Osteoblast (primary cell): ENCODE measurements around the gene RNF17. TPM values are rescaled to one million over a fixed set of nuclear protein-coding genes. Genes with fewer than 3 reads are reported as not detected.
"Not testable (repeated sequence)": the region's sequence is repeated elsewhere in the genome, so short reads cannot be mapped to it uniquely, and the experiment has no call there.

ENCODE experiments used
- DNase-seq: peaks from one replicate; pipeline ENCODE4 v3.0.0; 2011; ENCODE audit warnings: low spot score, mixed read lengths; ENCODE audit not compliant: insufficient read length; ENCODE audit errors: missing footprints
- H2AFZ ChIP-seq: 2 replicates; pipeline ENCODE4 v1.6.0; 2011; ENCODE audit warnings: mild to moderate bottlenecking, low read length
- H3K27ac ChIP-seq: 2 replicates; pipeline ENCODE4 v1.5.1; 2011; ENCODE audit warnings: mild to moderate bottlenecking, low read depth, low read length, moderate library complexity
- H3K27me3 ChIP-seq: 2 replicates; pipeline ENCODE4 v1.6.0; 2012; ENCODE audit warnings: mild to moderate bottlenecking, control low read depth, inconsistent platforms, low read length, moderate library complexity; ENCODE audit not compliant: insufficient read depth
- H3K36me3 ChIP-seq: 2 replicates; pipeline ENCODE4 v1.5.1; 2011; ENCODE audit warnings: mild to moderate bottlenecking, low read length, control low read depth, moderate library complexity; ENCODE audit not compliant: insufficient read depth
- H3K4me1 ChIP-seq: 2 replicates; pipeline ENCODE4 v1.5.1; 2011; ENCODE audit warnings: mild to moderate bottlenecking, low read length, control low read depth, moderate library complexity; ENCODE audit not compliant: insufficient read depth
- H3K4me2 ChIP-seq: 2 replicates; pipeline ENCODE4 v1.6.0; 2011; ENCODE audit warnings: mild to moderate bottlenecking, low read length; ENCODE audit not compliant: insufficient read depth
- H3K4me3 ChIP-seq: fragments of 200-600 bp; sonication (generic); 3 replicates; pipeline ENCODE4 v1.5.1; 2012; ENCODE audit warnings: mild to moderate bottlenecking, low read length, inconsistent platforms; ENCODE audit not compliant: insufficient read depth
- H3K79me2 ChIP-seq: 2 replicates; pipeline ENCODE4 v1.6.0; 2012; ENCODE audit warnings: mild to moderate bottlenecking, low read length, control low read depth, inconsistent platforms; ENCODE audit not compliant: insufficient read depth
- H3K9me3 ChIP-seq: 2 replicates; pipeline ENCODE4 v1.5.1; 2011; ENCODE audit warnings: low read depth, low read length, control low read depth
- H4K20me1 ChIP-seq: 2 replicates; pipeline ENCODE4 v1.6.0; 2012; ENCODE audit warnings: mild to moderate bottlenecking, low read length, control low read depth; ENCODE audit not compliant: insufficient read depth
- total RNA-seq: library from RNA; depleted of rRNA; stranded (reverse); fragments of >200 nt; gene quantifications from 2 replicates; pipeline ENCODE4 v1.2.3, GENCODE V29; 2012
- TF ChIP-seq, protein P1 (sequence below): IDR thresholded peaks from 2 replicates; pipeline ENCODE4 v1.5.1; 2011; ENCODE audit warnings: mild to moderate bottlenecking, low read depth, low read length, moderate library complexity; ENCODE audit errors: extremely low read depth

Gene RNF17
- total RNA-seq, 1 donor = not detected

DNA sequence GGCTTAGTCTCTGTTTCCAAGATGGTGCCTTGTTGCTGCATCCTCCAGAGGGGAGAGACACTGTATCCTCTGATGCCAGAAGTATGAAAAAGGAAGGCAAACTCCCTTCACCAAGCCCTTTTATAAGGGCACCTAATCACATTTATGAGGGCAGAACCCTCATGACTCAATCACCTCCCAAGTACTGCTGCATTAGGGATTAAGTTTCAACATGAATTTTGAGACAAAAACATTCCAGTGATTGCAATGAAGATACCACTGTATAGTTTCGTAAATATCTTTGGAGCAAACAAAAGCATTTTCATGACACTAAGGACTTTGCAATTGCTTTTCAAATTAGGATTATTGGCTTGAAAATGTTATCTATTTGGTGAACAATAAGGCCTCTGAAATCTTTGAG, 63.8 kb downstream of the RNF17 start:
- no peaks in the 10 kb centered on the region for H3K27me3 ChIP-seq
- H4K20me1 ChIP-seq = no peaks in the 10 kb centered on the region
- H3K27ac ChIP-seq = no peak overlapping the region
- no peaks in the 10 kb centered on the region for H3K36me3 ChIP-seq
- H3K9me3 ChIP-seq = no peaks in the 10 kb centered on the region
- H3K4me1 ChIP-seq = no peaks in the 10 kb centered on the region
- TF ChIP-seq, protein P1, sequence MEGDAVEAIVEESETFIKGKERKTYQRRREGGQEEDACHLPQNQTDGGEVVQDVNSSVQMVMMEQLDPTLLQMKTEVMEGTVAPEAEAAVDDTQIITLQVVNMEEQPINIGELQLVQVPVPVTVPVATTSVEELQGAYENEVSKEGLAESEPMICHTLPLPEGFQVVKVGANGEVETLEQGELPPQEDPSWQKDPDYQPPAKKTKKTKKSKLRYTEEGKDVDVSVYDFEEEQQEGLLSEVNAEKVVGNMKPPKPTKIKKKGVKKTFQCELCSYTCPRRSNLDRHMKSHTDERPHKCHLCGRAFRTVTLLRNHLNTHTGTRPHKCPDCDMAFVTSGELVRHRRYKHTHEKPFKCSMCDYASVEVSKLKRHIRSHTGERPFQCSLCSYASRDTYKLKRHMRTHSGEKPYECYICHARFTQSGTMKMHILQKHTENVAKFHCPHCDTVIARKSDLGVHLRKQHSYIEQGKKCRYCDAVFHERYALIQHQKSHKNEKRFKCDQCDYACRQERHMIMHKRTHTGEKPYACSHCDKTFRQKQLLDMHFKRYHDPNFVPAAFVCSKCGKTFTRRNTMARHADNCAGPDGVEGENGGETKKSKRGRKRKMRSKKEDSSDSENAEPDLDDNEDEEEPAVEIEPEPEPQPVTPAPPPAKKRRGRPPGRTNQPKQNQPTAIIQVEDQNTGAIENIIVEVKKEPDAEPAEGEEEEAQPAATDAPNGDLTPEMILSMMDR = no peak
- H3K79me2 ChIP-seq = no peaks in the 10 kb centered on the region
- H3K4me2 ChIP-seq = no peak overlapping the region
- no peak overlapping the region for H3K4me3 ChIP-seq
- no peak overlapping the region for H2AFZ ChIP-seq
- DNase-seq = no peak

DNA sequence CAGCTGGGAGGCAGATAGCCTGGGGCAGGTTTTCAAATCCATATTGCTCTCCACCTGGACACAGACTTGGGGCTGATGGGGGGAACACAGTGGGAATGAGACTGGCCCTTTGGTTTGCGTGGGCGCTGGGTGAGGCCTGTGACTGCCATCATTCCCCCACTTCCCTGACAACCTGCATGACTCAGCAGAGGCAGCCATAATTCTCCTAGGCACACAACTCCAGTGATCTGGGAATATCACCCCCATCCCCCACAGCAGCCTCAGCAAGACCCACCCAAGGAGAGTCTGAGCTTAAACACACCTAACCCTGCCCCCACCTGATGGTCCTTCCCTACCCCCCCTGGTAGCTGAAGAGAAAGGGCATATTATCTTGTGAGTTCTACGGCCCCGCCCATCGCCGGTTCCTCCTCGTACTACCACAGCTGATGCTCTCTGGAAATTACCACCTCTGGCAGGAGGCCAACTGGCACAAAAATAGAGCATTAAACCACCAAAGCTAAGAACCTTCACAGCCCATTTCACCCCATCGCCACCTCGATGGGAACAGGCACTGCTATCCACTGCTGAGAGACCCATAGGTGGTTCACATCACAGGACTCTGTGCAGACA, 71.0 kb downstream of the RNF17 start:
- H3K4me1 ChIP-seq = no peaks in the 10 kb centered on the region
- H3K9me3 ChIP-seq = no peaks in the 10 kb centered on the region
- H3K4me3 ChIP-seq = no peak overlapping the region
- H2AFZ ChIP-seq = no peak overlapping the region
- H3K4me2 ChIP-seq = no peak overlapping the region
- no peak for DNase-seq
- H3K27ac ChIP-seq = no peak overlapping the region
- no peaks in the 10 kb centered on the region for H3K36me3 ChIP-seq
- TF ChIP-seq, protein P1 = no peak
- no peaks in the 10 kb centered on the region for H3K79me2 ChIP-seq
- H4K20me1 ChIP-seq = no peaks in the 10 kb centered on the region
- H3K27me3 ChIP-seq = no peaks in the 10 kb centered on the region

DNA sequence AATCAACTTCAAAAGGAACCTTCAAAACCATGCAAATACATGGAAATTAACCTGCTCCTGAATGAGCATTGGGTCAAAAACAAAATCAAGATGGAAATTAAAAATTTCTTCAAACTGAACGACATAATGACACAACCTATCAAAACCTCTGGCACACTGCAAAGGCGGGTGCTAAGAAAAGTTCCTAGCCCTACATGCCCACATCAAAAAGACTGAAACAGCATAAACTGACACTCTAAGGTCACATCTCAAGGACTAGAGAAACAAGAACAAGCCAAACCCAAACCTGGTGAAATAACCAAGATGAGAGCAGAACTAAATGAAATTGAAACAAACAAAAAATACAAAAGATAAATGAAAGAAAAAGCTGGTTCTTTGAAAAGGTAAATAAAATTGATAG, 73.6 kb downstream of the RNF17 start:
- not testable (repeated sequence) for H3K79me2 ChIP-seq, H3K27me3 ChIP-seq, H4K20me1 ChIP-seq, DNase-seq, H3K27ac ChIP-seq, H2AFZ ChIP-seq, H3K36me3 ChIP-seq, H3K4me2 ChIP-seq, H3K4me1 ChIP-seq, H3K9me3 ChIP-seq, H3K4me3 ChIP-seq

DNA sequence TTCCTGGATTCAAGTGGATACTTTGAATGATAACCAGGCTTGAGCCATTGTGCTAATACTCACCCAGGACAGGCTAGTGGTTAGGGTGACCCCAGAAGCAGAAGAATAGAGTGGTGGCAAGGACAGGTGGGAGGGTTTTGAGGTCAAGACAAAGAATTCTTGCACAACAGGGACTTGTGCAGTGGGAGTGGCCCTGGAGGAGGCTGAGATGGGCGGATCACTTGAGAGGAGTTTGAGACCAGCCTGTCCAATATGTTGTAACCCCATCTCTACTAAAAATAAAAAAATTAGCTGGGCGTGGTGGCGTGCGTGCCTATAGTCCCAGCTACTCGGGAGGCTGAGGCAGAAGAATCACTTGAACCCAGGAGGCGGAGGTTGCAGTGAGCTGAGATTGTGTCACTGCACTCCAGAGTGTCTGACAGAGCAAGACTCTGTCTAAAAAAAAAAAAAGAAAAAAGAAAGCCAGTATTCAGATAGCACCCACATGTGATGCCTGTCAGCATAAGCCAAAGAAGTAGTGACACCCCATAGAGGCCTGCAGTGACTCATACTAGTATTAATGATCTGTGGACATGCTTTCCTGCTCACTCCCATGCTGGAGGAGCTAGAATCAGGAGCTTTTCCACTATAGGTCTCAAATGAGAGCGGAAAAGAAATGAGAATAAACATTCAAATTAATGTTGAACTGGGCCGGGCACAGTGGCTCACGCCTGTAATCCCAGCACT, 78.7 kb downstream of the RNF17 start:
- Histone ChIP-seq H3K79me2 (no peaks in the 10 kb centered on the region), H3K4me2 (no peak overlapping the region), H2AFZ (no peak overlapping the region), H3K4me3 (no peak overlapping the region), H3K4me1 (no peaks in the 10 kb centered on the region), H3K9me3 (no peaks in the 10 kb centered on the region), H4K20me1 (no peaks in the 10 kb centered on the region), H3K36me3 (no peaks in the 10 kb centered on the region), H3K27me3 (no peaks in the 10 kb centered on the region), H3K27ac (no peak overlapping the region)
- DNase-seq = no peak
- TF ChIP-seq, protein P1 = no peak
